Measurements from ENCODE around the gene HOTAIR.

HOTAIR gene

DNA sequence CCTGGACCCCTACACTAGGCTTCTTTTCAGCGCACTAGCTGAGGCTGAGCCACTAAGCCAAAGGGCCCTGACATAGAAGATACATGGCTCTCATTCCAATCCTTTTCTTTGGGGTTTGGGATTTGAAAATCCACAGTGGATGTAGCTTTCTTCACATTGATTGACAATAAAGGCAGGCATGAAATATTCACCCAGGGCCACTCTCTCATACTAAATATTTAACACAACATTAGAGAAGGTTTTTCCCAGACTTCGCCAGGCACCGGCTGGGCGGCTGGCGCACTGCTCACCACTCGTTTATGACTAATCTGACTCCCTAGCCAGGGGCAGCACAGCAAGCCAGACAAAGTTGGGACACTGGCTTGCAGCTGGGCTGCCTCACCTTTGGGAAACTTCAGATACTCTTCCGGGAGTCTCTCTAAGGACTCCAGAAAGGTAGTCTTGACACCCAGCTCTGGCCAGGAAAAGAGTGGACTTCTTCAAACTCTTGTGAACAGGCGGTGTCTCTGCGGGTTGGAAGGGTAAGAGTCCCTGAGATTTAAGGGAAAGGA lies 2.5 kb downstream of the HOTAIR start:
- no peak for DNase-seq

DNA sequence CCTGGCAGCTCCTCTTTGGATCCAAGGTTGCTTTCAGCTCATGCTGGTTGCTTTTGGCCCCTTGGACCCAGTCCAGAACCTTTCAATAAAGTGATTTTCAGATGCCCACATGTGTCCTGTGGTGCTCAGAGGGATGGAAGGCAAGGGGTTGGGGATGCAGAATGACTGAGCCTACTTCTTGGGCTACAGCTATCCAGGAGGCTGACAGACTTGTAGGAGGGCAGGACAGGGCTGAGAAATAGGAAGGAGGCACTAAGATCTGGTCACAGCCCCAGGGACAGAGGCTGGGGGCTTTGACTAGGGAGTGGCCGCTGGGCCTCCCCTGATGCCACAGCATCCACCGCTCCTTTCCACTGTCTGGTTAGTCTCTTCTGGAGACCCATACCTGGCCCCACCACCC lies 3.1 kb downstream of the HOTAIR start:
- no peak for DNase-seq

DNA sequence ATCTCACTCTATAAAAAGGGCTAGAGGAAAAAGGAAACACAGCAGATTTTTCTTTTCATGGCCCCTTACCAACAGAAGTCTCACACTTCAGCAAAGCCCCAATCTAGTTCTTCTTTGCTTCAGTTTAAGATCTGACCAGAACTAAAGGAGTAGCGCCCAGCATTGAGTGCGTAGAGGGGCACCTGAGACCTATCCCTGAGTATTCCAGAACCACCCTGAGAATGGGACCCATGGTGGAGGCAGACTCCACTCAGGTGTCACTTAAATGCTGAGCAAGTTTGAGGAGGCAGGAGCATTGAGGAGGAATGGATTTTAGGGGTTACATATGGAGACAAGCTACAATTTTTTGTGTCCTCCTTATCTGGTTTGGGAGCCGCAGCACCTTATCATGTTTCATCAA lies 3.6 kb downstream of the HOTAIR start:
- no peak for DNase-seq

DNA sequence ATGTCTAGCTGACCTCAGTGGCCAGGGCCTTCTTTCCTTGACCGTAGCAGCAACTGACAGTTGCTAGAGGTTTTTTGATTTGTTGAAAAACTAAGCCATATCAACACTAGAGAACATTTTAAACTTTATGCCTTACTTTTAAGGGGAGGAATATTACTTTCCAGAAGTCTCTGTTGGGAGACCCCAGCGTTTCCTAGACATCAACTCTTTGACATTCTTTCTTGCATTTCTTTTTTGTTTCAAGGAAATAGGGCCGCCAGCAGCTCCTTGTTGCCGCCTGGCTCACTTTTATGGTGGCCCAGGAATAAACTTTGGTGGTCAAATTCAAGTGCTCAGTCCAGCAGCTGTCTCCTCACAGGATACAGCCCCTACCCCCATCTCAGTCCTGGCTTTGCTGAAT lies 4.3 kb downstream of the HOTAIR start:
- no peak for DNase-seq

DNA sequence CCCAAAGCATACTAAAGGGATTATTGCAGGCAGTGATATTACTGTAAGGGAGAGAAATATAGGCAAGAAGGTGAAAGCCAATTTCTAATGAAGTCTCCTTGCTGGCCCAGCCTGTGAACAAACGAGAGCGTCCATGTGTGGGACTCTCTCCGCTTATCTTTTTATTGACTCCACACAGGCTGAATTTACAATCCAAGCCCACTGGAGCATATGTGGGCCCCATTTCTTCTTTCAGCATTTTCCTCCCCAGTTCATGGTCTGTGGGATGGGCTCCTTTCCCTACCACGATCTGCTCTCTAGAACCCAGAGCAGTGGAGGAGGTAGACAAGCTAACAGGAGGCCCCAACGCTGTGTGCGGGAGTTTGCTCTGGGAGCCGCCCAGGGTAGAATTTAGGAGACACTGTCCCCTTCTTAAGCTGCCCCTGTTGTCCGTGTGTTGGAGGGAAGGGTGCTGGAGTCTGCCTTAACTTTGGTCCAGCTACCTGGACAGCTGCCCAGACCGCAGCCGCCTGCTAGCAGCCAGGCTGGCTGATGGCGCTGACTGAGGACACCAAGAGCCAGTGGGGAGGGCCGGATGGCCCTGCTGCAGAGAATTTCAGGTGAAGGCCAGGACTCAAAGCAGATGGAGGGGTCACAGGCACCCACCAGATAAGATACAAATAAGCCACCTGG lies 5.0 kb downstream of the HOTAIR start:
- no peak for DNase-seq

DNA sequence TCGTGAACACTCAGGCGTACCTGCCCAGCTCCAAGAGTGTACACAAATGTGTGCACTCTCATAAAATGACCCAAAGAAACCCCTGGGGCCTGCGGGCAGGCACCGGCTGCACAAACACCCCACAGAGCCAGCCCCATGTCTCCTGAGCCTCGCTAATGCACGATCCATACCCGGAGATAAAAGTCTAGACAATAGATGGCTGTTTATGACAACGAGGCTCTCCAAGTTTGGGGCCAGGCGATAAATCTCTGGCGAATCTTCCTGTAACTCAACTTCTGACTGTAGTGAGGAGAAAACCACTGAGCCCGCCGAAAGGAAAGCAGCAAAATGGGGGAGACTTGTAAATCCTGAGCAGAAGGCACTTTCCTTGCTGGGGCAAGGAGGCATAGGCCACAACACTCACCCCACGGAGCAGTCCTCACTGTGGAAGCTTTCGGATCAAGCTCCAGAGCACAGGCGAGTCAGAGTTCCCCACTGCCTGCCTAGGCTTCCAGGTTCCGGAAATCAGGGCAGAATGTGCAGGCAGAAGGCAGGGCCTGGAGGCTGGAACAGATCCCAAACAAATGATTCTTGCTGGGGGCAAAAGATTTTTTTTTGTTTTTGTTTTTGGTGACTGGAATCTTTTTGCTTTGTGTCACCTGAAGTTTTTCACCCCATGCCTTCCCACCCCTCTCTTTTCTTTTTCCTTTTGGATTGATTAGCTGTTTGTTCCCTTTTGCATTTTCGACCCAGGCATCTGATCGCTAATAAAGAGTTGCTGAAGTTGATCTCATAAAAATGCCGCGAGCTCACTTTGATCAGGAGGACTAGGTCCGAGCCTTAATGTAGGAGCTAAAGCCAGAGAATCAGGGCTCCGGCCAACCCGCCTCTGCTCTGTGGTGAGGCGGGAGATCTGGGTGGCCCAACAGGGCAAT lies 6.3 kb downstream of the HOTAIR start:
- no peak for DNase-seq

DNA sequence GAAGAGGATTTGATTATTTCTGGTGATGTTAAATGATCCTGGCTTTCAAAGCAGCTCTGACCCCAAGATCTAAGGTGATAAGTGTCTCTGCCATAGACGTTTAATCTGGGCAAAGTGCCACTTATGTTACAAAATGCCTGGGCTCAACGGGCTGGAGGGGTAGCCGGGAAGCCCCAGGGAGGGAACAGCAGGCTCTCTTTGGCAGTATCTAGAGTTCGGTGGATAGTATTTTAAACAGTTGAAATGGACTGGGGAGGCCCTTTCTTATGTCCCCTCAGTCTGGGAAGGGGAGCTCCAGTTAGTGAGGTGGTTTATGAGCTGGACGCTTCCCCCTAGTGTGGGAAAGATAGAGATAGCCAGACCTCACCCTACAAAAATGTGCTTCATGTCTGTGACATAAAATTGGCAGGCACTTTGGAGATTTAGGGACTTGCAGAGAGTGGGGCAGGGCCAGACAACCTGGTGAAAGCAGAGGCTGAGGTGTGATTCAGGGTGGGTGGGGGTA lies 7.3 kb downstream of the HOTAIR start:
- DNase-seq = no peak

DNA sequence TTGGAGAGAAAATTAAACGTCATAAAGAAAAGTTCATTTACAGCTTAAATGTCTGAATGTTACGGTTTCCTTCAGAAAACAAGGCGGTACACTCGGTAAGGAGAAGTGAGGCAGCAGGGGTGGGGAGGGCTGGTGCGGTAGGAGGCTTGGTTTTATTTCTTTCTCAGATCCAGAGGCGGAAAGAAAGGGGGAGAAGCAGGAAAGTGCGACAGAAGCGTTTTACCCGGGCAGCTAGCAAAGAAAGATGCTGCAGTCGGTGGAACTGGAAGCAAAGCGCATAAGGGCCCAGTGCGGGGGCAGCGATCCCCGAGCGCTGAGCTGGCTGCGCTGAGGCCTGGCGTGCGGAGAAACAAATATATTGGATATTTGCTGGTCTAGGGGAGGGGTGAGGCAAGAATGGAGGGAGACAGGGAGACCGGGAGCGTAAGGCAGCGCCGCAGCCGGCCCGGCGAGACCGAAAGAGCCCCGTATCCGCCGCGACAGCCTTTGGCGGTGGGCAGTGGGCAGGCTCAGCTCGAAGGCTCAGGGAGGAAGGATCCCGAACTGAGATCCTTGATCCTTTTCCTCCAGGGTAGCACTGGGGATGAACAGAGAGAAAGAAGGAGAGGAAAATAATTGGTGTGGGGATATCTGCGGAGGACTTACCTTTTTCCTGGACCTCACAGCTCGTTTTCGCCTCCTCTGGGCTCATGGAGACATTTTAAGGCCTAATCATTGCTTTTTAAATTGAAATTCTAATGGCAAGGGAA lies 8.2 kb downstream of the HOTAIR start:
- DNase-seq = no peak

DNA sequence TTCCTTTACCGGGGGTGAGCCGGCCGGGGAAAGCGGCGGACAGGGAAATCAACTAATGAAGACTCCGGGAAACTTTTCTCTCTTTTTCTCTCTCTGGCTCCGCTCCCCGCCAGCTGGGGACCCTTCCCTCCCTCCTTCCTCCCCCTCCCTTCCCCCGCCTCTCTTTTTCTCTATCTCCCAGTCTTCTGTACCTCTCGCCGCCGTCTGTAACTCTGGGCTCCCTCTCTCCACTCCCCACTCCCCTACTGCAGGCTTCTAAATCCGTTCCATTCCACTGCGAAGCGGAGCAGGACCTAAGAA lies 8.7 kb downstream of the HOTAIR start:
- no peak for DNase-seq

DNA sequence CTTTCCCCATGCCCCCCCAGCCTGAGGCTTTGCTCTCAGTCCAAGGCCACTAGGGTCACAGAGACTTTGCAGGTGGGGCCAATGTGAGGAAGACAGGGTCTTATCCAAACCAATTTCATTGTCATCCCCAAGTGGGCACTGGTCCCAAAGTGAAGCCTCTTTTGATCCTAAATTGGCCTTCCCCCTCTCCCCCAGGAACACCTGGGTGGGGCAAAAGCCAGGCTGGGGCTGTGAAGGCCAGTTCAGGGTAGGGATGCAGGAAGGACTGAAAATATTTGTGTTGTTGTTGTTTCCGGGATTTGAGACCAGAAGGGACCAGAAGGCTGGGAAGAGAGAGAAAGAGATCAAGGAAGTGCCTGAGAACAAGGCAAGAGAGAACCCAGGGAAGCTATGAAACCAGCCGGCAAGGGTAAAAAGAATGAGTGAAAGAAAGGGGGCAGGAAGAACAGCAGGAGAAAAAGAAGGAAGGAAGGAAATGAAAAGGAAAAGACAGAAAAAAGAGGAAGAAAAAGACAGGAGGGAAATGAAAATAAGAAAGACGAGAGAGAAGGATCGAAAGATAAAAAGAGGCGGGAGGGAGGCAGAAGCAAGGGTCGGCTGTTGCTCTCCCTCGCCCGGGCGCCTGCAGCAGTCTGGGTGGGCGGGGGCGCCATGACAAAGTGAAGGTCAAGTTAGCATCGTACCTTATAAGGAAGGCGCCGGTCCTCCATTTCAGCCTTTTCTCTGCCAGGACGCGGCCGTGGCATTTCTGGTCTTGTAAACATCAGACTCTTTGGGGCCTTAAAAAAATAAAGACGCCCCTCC lies 9.3 kb downstream of the HOTAIR start:
- DNase-seq = no peak

DNA sequence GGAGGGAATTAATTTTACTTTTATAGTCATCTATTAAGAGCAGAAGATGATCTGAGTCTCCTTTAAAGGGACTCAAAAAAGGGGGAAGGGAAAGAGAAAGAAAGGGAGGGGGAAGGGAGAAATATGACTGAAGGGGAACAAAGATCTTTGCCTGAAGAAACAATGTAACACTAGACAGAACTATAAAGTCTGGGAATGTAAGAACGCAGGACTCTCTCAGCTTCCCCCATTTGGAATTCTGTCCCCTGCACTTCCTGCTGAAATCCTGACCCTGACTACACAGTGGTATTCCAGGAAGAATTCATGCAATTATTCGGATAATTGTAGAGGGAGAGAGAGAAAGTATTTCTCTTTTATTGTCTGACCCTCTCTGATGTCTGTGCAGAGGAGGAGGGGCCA lies 10.4 kb downstream of the HOTAIR start:
- no peak for DNase-seq

DNA sequence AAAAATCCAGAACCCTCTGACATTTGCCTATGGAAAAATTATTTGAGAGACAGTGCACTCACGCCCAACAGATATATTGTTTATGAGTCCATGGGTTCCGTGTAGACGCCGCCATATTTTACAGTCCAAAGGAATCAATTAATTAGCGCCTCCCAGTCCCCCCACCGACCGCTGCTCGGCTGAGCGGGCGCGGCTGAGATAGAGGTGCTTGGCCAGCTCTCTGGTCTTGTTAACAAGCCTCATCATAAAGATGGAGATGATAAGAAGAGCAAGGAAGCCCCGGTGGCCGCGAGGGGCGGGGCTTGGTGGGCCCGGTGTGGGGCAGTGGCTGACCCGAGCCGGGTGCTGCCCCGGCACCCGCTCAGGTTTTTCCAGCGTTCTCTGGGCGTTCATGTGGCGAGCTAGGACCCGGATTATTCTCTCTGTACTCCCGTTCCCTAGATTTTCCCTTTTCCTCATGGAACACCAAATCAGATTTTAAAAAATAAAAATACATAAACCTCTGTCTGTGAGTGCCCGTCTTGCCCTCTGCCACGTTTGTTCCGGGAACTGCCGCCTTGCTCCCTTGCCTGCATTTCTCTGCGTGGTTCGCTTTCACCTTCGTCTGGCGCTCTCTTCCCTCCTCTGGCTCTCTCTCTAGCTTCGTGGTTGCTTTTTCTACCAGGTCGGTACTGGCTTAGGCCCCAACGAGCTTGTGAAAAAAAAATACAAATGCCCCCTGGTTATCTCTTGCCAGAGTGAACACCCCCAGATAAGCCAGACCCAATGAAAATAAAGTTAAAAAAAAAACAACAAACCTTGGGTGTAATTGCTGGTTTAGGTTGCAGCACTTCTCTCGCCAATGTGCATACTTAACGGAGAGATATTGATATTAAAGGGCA lies 11.1 kb downstream of the HOTAIR start:
- DNase-seq = no peak

DNA sequence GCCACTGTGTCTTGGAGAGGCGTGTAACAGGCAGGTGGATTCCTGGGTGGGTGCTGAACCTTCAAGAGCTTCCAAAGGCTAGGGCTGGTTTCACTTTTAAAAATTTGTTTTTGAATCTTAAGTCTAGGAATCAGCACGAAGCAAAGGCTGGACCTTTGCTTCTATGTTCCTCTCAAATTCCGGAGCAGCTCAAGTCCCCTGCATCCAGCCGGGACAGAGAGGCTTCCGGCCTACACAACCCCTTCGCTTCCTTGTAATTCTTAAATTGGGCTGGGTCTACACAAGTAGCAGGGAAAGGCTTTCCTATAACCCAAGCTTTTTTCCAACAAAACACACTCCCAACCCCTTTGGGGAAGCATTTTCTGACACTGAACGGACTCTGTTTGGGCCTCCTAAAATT lies 11.7 kb downstream of the HOTAIR start:
- no peak for DNase-seq

DNA sequence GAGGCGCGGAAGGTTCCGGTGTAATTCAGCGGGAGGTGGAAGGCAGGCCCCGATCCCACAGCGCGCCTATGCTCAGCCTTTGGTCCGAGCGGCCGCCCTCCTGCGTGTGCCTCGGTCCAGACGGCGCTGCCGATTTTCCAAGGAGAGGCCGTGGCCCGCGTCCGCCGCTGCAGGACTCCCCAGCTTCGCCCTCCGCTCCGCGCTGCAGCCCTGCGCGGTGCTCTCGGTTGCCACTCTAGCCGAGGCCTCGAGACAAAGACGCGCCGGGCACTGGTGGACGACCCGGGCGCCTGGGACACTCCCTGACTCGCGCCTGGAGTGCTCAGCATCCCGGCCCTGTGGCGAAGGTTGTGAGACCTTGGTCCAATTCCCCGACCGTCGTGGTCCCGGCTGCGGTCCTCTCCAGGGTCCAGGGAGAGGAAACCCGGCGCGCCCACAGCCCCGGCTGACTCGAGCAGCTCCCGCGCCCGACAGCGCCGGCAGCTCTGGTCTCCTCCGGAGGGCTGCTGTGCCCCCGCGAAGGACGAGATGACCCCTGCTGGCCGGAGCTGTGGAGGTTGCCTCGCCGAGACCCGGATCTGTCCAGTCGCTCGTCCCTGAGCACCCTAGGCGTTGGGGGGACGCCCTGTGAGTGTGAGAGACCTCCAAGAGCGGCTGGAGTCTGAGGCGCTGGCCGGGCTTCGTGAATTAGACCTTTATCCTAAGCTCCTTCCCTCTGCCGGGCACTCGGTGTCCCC lies 13.6 kb downstream of the HOTAIR start:
- no peak for DNase-seq

DNA sequence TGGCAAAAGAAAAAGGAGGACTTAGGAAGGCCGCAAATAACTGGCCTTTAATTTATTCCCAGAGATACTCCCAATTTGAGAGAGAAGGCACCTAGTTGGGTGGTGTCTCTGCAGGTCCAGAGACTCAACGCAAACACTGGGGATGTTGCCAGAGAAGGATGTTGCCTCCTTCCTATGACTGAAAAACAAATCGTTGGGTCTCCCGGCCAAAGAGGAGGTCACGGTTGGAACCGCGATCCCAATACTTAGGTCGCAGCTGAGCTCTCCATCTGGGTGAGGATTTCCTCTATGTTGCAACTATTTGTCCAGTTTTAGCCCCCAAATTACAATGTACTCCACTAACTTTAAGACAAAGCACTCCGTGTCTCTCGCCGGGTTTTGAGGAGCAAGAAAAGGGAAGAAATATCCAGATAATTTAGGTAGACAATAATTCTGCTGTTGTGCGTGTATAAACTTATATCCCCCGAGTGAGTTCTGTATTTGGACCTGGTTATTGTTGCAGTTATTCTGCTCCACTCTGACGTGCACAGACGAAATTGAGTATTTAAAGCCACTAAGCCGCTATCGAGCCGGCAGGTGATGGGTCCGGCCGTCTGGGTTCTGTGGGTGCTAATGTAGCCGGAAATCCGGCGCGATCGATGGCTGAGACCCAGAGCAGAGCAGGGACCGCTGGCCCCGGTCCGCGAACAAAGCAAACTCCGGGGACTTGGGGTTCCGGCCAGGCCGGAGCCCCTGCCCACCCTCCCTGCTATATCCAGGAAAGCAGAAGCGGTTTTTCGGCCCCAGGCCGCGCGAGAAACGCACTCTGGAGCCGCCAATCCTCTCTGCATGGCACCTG lies 14.3 kb downstream of the HOTAIR start:
- no peak for DNase-seq

DNA sequence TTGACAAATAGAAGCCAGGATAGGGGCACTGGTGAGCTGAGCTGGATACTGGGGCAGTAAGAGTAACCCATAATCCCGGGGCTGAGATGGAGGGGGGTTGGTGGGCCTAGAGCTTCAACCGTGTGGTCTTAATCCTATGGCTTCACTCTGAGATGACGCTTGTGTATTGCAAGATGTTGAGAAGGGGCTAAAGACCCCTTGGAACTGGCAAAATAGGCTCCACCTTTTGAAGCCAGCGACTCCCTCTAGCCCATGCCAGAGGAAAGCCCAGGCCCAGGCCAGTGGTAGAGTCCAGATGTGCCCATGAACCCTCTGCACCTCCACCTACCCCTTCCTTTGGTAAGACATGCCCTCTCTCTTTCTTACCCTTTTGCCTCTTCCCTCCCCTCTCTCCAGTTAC lies 15.4 kb downstream of the HOTAIR start:
- no peak for DNase-seq

DNA sequence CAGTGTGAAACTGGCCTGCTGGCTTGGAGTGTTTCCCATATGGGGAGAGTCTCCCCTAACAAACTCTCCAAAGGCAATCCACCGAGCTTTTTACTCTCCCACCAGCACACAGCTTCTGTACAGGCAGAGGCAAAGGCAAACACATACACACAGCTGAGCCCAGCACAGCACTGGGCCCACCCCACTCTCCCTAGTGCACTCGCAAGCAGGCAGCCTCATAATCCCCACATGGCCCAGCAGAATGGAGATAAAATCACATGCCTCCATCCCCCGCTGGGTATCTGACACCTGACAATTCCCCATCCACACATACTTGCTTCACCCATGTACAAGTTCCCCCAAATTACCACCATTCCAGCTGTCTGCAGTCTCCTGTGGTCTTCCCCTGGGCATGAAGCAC lies 16.6 kb downstream of the HOTAIR start:
- no peak for DNase-seq

DNA sequence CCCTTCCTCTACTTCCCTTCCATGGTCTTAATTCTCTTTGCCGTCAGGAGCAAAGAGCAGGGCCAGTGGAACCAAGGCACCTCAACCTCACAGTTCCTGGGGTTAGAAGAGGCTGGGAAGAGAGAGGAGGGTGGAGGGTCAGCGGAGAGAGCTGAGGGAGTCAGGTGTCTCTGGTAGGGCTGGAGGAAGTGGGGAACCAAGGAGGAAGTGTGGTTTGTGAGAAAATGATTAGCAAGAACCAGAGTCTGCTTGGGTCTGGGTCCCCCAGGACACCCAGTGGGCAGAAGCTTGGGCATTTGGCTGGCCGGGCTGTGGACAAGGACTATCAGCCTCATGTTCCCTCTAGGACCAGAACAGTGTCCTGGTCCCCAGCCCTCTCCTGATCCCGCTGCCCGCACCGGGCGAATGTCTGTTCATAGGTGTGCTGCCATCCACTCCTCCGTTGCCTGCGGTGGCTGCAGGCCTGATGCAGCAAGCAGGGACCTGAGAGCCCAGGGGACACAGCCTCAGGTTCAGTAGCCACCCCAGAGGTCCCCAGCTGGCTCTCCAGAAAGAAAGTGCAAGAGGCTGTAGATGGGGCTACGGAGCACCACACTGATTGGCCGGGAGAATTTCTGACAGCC lies 17.7 kb downstream of the HOTAIR start:
- DNase-seq = no peak

DNA sequence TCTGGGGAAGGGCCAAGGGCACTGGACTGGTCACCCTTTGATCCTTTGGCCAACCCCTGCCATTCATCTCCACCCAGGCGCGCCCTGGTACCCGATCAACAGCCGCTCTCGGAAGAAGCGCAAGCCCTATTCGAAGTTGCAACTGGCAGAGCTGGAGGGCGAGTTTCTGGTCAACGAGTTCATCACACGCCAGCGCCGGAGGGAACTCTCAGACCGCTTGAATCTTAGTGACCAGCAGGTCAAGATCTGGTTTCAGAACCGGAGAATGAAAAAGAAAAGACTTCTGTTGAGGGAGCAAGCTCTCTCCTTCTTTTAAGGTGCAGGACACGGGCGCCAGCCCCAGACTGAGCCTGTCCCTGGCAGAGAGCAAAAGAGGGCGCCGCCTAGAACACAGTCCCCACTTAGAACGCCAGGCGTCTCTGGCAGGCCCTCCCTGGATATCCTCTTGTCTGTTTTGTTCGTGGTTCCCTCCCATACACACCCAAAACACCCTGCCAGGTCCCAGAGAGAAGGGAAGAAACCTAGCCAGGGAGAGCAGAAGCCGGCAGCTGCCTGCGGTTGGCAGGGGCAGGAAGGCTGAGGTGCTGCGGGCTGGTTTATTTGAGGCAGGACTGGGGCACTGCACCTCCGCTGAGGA lies 18.4 kb downstream of the HOTAIR start:
- no peak for DNase-seq

All from COR-L47 (cell line).